ENCODE measurements around the gene SUGP1.
A peak's percentile ranks its signal among the peaks of the same experiment; 100 is the strongest.

Gene SUGP1

GRCh38 chr19:19296953-19297689 is 23.2 kb downstream of the SUGP1 start:
- no peak for DNase-seq

- DNase-seq, result no peak
Observed at GRCh38 chr19:19294914-19295313, 25.4 kb downstream of the SUGP1 start.

GRCh38 chr19:19292607-19293006 is 27.7 kb downstream of the SUGP1 start:
- no peak for DNase-seq

- no peak for DNase-seq
Observed at GRCh38 chr19:19285686-19286085, 34.6 kb downstream of the SUGP1 start.

GRCh38 chr19:19280561-19280960 is 39.7 kb downstream of the SUGP1 start:
- DNase-seq, result peak; percentile 83

- DNase-seq, result no peak
Observed at GRCh38 chr19:19279853-19280252, 40.5 kb downstream of the SUGP1 start.

GRCh38 chr19:19279062-19279612 is 41.2 kb downstream of the SUGP1 start:
- no peak for DNase-seq

- peak; percentile 87 for DNase-seq
Observed at GRCh38 chr19:19278315-19278714, 42.0 kb downstream of the SUGP1 start.

GRCh38 chr19:19276851-19277250 is 43.5 kb downstream of the SUGP1 start:
- no peak for DNase-seq

- no peak for DNase-seq
Observed at GRCh38 chr19:19276386-19276785, 43.9 kb downstream of the SUGP1 start.

- no peak for DNase-seq
Observed at GRCh38 chr19:19274716-19275565, 45.4 kb downstream of the SUGP1 start.

GRCh38 chr19:19274146-19274545 is 46.2 kb downstream of the SUGP1 start:
- no peak for DNase-seq

GRCh38 chr19:19271828-19272599 is 48.3 kb downstream of the SUGP1 start:
- DNase-seq, result no peak

- no peak for DNase-seq
Observed at GRCh38 chr19:19270749-19271571, 49.3 kb downstream of the SUGP1 start.

- DNase-seq, result no peak
Observed at GRCh38 chr19:19269952-19270694, 50.2 kb downstream of the SUGP1 start.

GRCh38 chr19:19268453-19269385 is 51.6 kb downstream of the SUGP1 start:
- DNase-seq, result no peak

- no peak for DNase-seq
Observed at GRCh38 chr19:19267305-19267704, 53.0 kb downstream of the SUGP1 start.

- DNase-seq, result no peak
Observed at GRCh38 chr19:19263886-19264487, 56.3 kb downstream of the SUGP1 start.

GRCh38 chr19:19262190-19263057 is 57.9 kb downstream of the SUGP1 start:
- no peak for DNase-seq

Data from NCI-H1694 (cell line).